ENCODE measurements around the gene CDH11.

The CDH11 gene

DNA sequence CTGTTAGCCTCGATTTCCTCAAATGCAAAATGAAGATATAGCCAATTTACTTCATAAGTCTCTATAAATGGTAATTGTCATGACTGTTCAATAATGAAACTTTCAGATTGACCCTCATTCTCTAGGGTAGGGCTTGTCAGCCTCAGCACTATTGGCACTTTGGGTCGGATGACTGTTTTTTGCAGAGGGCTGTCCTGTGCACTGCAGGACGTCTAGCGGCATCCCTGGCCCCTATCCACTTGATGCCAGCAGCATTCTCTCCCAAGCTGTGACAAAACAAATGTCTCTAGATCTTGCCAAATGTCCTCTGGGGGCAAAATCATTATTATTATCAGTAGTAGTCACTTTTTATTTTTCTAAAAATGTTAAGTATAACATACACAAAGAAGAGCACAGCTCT, 24.6 kb downstream of the CDH11 start:
- TF ChIP-seq FOXM1 (IDR thresholded peaks at IDR 0.05; ENCODE audit: borderline replicate concordance), result no peak
- TF ChIP-seq FOXK2 (IDR thresholded peaks at IDR 0.05), result no peak
- no peak for TF ChIP-seq HDGF (IDR thresholded peaks at IDR 0.05; ENCODE audit: borderline replicate concordance)
- no peak for TF ChIP-seq ELF4 (IDR thresholded peaks at IDR 0.05)
- no peak for TF ChIP-seq NFRKB (IDR thresholded peaks at IDR 0.05)
- TF ChIP-seq CTBP1 (IDR thresholded peaks at IDR 0.05; ENCODE audit: borderline replicate concordance), result no peak
- no peak for TF ChIP-seq L3MBTL2 (conservative IDR thresholded peaks at IDR 0.05)
- no peak for TF ChIP-seq FOXA1 (IDR thresholded peaks at IDR 0.05)
- no peak for TF ChIP-seq SP1 (IDR thresholded peaks at IDR 0.05)
- TF ChIP-seq LEF1 (IDR thresholded peaks at IDR 0.05; ENCODE audit: borderline replicate concordance), result no peak
- ChIA-PET POLR2A (no interaction called here), CTCF (no interaction called here)
- no peak for DNase-seq (ENCODE audit: extremely low spot score)

- ChIA-PET POLR2A (no interaction called here), CTCF (no interaction called here)
Measured at GRCh38 chr16:65095906-65096305, 26.0 kb downstream of the CDH11 start.

GRCh38 chr16:65095090-65095728, 26.7 kb downstream of the CDH11 start:
- CTCF ChIA-PET, result no interaction called here
- no peak for DNase-seq (ENCODE audit: extremely low spot score)
- TF ChIP-seq HDGF (IDR thresholded peaks at IDR 0.05; ENCODE audit: borderline replicate concordance) (no peak), TARDBP (IDR thresholded peaks at IDR 0.05) (no peak), ARNT (IDR thresholded peaks at IDR 0.05) (no peak), ELF4 (IDR thresholded peaks at IDR 0.05) (no peak), NFRKB (IDR thresholded peaks at IDR 0.05) (no peak), BHLHE40 (IDR thresholded peaks at IDR 0.05; ENCODE audit: borderline replicate concordance) (no peak)
- POLR2A ChIA-PET, result no interaction called here

More at GRCh38 chr16:65095906-65096305, 26.0 kb downstream of the CDH11 start:
- TF ChIP-seq HDGF (IDR thresholded peaks at IDR 0.05; ENCODE audit: borderline replicate concordance) (no peak), LEF1 (IDR thresholded peaks at IDR 0.05; ENCODE audit: borderline replicate concordance) (no peak), CTBP1 (IDR thresholded peaks at IDR 0.05; ENCODE audit: borderline replicate concordance) (no peak), SUZ12 (IDR thresholded peaks at IDR 0.05) (no peak), TARDBP (IDR thresholded peaks at IDR 0.05) (no peak), NFRKB (IDR thresholded peaks at IDR 0.05) (no peak), ARNT (IDR thresholded peaks at IDR 0.05) (no peak), ZNF384 (IDR thresholded peaks at IDR 0.05) (no peak), L3MBTL2 (conservative IDR thresholded peaks at IDR 0.05) (no peak), FOXK2 (IDR thresholded peaks at IDR 0.05) (no peak), FOXA1 (IDR thresholded peaks at IDR 0.05) (no peak), ELF4 (IDR thresholded peaks at IDR 0.05) (no peak)
- DNase-seq (ENCODE audit: extremely low spot score), result no peak

DNA sequence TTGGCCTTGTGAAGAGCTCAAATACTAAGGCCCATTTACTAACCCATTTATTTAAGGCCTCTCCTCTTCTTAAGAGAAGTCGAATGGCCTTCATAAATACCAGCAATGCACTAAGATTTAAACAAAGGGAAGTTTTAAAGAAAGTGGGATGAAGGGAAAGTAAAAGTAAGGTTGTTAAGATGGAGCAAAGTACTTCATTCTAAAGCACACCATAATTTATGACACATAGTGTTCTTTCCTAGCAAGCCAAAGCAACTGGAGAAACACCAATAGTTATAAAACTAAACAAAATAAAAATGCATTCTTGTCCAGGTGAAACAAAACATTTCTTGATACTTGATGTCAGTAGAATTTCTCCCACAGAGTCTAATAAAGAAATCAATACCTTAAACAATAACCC, 27.9 kb downstream of the CDH11 start:
- DNase-seq (ENCODE audit: extremely low spot score), result no peak
- ChIA-PET CTCF (no interaction called here), POLR2A (no interaction called here)
- no peak for TF ChIP-seq ELF4 (IDR thresholded peaks at IDR 0.05)
- TF ChIP-seq FOXK2 (IDR thresholded peaks at IDR 0.05), result no peak

- ChIA-PET POLR2A (no interaction called here), CTCF (interaction anchor here (0.7 kb wide), 1 partner anchor 68 kb away, joined by 3 read pairs; no protein-coding TSS in a partner anchor)
- no peak for TF ChIP-seq NFRKB (IDR thresholded peaks at IDR 0.05)
- TF ChIP-seq HDGF (IDR thresholded peaks at IDR 0.05; ENCODE audit: borderline replicate concordance), result no peak
- no peak for TF ChIP-seq BHLHE40 (IDR thresholded peaks at IDR 0.05; ENCODE audit: borderline replicate concordance)
- TF ChIP-seq ELF4 (IDR thresholded peaks at IDR 0.05), result no peak
- TF ChIP-seq SUZ12 (IDR thresholded peaks at IDR 0.05), result no peak
- TF ChIP-seq ARNT (IDR thresholded peaks at IDR 0.05), result no peak
- TF ChIP-seq FOXM1 (IDR thresholded peaks at IDR 0.05; ENCODE audit: borderline replicate concordance), result no peak
- no peak for DNase-seq (ENCODE audit: extremely low spot score)
Measured at GRCh38 chr16:65083164-65083857, 38.6 kb downstream of the CDH11 start.

DNA sequence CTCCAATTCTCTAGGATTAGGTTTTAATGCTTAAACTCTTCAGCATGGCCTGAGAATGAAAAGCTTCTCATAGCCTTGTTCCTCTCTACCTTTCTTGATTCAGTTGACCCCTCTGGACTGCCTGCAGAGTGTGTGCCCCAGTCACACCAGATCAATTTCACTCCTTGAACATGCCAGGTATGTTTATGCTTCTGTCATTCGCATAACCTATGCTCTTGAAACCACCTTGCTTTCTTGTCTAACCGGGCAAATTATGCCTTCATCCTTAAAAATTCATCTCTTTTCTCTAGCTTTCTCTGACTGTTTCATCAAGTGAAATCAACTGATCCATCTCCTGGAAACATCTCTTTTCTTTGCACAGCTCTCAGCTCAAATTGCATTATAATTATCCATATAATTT, 42.3 kb downstream of the CDH11 start:
- DNase-seq (ENCODE audit: extremely low spot score), result no peak
- CTCF ChIA-PET, result no interaction called here
- TF ChIP-seq ZNF384 (IDR thresholded peaks at IDR 0.05) (no peak), FOXK2 (IDR thresholded peaks at IDR 0.05) (no peak), HDGF (IDR thresholded peaks at IDR 0.05; ENCODE audit: borderline replicate concordance) (no peak), SP1 (IDR thresholded peaks at IDR 0.05) (no peak), L3MBTL2 (conservative IDR thresholded peaks at IDR 0.05) (no peak), FOXM1 (IDR thresholded peaks at IDR 0.05; ENCODE audit: borderline replicate concordance) (no peak), LEF1 (IDR thresholded peaks at IDR 0.05; ENCODE audit: borderline replicate concordance) (no peak), TARDBP (IDR thresholded peaks at IDR 0.05) (no peak), ARNT (IDR thresholded peaks at IDR 0.05) (no peak), ELF4 (IDR thresholded peaks at IDR 0.05) (no peak), CTBP1 (IDR thresholded peaks at IDR 0.05; ENCODE audit: borderline replicate concordance) (no peak), NFRKB (IDR thresholded peaks at IDR 0.05) (no peak), BHLHE40 (IDR thresholded peaks at IDR 0.05; ENCODE audit: borderline replicate concordance) (no peak), PKNOX1 (IDR thresholded peaks at IDR 0.05) (no peak), FOXA1 (IDR thresholded peaks at IDR 0.05) (no peak), SUZ12 (IDR thresholded peaks at IDR 0.05) (no peak)
- POLR2A ChIA-PET, result no interaction called here

DNA sequence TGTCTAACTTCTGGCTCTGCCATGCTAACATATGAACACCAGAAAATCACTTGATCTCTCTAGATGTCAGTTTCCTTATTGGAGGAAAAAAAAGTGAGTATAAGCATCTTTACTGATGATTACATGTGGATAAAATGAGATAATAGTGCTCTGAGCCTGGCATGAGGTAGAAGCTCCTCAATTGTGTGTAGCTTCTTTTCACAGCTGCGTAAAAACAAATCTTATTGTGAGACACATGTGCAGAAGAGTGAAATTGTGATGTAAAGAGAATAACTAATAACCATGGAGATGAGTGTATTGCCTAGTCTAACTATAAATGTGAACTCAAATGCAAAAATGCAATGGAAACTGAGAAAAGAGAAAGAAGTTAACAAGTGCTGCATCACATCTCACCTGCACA, 44.7 kb downstream of the CDH11 start:
- CTCF ChIA-PET, result no interaction called here
- POLR2A ChIA-PET, result no interaction called here
- TF ChIP-seq BHLHE40 (IDR thresholded peaks at IDR 0.05; ENCODE audit: borderline replicate concordance) (no peak), PKNOX1 (IDR thresholded peaks at IDR 0.05) (no peak), SP1 (IDR thresholded peaks at IDR 0.05) (no peak), FOXK2 (IDR thresholded peaks at IDR 0.05) (no peak), NFRKB (IDR thresholded peaks at IDR 0.05) (no peak), HDGF (IDR thresholded peaks at IDR 0.05; ENCODE audit: borderline replicate concordance) (no peak), FOXA1 (IDR thresholded peaks at IDR 0.05) (no peak), ELF4 (IDR thresholded peaks at IDR 0.05) (no peak), ZNF384 (IDR thresholded peaks at IDR 0.05) (no peak)
- no peak for DNase-seq (ENCODE audit: extremely low spot score)

Data from HEK293T (cell line).